ENCODE results near the gene CPNE1.

The CPNE1 gene

DNA sequence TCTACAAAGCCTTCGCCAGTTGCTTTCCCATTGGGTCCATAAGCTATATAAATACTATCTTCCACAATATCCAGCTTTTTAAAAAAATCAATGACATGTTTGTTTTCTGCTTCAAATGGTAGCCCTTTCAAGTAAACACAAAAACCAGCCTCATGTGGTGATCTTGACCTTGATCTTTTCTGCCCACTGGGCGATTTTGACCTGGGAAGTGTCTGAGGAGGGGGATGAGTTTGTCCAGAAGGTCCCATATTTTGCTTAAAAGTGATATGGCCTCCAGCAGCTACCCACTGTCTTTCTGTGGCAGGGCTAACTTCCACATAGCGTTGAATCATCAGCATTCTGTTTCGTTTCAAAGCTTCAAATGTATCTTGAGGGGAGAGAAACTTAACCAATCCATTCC, 10.8 kb downstream of the CPNE1 start:
- DNase-seq (ENCODE audit: low spot score) = no peak

DNA sequence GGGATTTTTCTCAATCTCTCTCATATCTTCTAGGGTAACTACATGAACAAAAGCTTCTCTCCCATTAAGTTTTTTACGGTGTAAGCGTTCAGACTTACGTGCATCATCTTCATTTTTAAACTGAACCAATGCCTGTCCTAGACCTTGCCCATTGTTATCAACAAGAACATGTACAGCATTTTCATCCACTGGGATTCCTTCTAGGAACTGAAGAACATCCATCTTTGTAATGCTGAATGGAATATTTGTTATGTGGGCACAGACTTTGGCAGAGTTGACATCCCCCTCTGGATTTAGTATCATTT, 11.3 kb downstream of the CPNE1 start:
- DNase-seq (ENCODE audit: low spot score) = no peak

DNA sequence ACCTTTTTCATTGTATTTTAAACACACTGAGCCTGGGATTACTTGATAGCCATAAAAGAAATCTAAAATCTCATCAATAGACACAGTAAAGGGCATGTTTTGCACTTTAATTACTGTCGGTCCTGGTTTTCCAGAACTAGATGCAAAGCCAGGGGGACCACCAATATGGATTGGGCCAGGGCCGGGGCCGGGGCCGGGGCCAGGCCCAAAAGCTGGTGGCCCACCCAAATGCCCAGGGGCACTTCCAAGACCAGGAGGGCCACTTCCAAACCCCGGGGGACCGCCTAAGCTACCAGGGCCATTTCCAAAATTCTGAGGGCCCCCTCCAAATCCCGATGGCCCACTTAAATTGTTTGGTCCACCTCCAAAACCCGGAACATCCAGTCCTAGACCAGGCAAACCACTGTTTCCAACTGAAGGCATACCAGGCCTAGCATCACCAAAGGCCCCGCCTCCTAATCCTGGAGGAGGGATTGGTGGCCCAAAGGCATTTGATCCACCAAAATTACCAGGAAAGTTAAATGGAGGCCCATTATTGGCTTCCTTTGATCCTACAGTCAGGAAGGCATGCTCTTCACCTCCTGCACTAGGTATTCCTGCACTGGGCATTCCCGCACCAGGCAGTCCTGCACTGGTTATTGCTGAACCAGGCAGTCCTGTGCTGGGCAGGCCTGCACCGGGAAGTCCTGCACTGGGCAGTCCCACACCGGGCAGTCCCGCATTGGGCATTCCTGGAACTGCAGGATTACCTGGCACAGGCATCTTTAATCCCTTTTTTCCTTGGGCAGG, 11.9 kb downstream of the CPNE1 start:
- no peak for DNase-seq (ENCODE audit: low spot score)

DNA sequence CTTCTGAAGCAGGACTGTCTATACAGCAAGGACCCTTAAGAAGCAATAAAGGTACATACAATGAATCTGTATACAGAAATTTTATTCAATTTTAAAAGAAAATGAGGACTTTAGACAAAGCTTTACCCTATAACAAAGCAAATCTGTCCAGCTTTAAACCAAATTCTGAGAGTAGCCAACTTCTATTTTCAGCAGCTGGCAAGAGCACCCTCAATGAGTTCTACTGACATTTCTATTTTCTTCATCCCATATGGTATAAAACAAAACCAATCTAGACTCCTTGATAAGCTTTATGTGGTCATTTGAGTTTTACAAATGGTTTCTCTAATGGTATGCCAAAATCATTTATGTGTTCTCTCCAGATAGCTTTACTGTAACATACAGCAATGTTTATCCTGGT, 12.7 kb downstream of the CPNE1 start:
- DNase-seq (ENCODE audit: low spot score) = no peak

DNA sequence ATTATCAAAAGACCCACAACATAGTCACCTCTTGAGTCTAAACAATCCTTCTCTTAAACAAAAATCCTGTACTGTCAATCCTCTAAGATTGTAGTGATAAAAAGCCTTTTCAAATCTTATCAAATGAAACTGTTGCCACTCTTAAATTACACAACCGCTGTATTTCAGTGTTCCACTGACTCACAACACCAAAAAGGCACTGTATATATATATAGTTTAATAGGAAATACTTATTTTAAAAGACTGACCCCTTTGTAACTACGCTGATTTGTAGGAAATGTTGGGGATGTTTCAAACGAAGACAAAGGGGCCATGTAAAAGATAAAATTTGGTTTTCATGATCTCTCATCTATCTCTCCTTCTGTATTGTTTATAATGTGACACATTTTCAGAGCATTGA, 14.1 kb downstream of the CPNE1 start:
- no peak for DNase-seq (ENCODE audit: low spot score)

DNA sequence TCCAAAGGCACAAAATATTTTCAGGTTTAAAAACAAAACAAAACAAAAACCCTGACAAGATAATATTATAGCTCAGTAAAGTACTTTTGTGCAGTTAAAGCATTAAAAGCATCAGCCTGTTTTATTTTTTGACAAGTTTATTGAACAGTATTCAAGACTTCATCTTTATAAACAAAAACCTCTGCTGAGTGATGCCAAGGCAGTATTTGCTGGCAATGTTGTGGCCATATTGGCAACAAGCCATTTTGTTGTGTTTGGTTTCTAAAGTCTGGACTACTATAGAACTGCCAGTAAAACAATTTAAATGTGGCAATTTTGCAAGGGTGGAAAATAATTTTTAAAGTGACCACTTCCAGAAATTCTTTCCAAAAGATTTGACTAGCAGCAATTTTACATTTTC, 15.9 kb downstream of the CPNE1 start:
- DNase-seq (ENCODE audit: low spot score) = no peak

DNA sequence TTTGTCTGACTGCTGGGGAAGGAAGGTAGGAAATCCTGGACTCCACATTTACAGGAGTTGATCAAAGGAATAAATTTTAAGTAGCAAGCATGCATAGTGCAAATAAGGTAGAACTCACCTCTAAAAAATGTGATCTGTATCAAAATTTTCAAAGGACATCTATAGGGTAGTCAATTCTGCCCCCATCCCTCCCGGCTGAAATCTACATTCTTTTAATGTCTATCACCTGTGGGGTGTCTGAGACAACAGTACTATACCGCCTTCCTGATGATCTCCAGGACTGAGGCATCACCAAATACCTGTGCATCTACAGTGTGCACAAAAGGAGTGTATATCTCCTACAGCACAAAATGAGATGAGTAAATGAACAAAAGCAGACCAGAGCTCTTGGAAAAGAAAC, 19.9 kb downstream of the CPNE1 start:
- DNase-seq (ENCODE audit: low spot score) = no peak

DNA sequence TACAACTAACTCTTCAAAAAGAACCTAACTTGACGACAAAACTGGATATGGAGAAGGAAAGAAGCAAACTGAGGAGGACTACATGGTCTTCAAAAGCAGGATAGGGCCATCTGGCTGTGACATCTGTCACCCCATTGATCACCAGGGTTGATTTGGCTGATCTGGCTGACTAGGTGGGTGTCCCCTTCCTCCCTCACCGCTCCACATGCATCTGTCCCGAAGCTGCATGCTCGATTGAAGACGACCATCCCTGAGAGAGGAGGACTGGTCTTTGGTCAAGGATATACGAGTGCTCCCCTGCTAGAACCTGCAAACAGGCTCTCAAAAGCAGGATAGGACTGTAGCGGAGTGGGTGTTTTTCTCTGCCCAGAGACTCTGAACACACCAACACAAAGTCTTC, 21.7 kb downstream of the CPNE1 start:
- no peak for DNase-seq (ENCODE audit: low spot score)

DNA sequence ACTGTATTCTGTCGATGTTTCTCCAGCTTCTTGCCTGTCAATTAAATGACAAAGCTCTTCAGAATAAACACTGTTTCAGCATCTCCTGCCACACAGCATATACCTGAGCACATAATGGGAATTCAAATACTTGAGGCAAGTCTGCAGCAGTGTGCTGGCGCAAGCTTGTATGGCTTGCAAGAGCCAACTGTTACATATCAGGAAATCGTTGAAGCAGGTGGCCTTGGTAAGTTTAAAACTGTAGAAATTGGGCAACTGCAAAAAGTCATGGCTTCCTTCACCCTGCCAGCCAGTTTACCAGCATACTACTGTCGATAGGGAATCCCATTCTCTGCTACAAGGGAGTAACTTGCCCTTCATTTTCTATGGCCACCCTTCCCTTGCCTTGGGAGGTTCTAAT, 23.0 kb downstream of the CPNE1 start:
- no peak for DNase-seq (ENCODE audit: low spot score)

DNA sequence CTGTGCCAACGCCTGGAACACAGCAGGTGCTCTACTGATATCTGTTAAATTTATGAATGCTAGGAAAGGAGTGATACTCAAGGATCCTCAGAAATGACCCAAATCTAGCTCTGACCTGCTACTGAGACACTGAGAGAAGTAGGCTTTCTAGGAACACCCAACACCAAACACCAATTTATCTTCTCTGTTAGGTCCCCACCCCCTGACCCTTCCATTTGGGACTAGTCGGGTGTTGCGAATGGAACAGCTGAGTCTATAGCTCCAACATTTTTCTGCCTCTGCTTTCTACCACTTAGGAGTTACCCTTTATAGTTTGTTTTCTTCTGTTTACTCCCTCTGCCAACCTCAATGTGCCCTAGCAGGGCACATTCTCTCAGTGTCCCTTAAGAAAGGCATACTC, 24.0 kb downstream of the CPNE1 start:
- no peak for DNase-seq (ENCODE audit: low spot score)

DNA sequence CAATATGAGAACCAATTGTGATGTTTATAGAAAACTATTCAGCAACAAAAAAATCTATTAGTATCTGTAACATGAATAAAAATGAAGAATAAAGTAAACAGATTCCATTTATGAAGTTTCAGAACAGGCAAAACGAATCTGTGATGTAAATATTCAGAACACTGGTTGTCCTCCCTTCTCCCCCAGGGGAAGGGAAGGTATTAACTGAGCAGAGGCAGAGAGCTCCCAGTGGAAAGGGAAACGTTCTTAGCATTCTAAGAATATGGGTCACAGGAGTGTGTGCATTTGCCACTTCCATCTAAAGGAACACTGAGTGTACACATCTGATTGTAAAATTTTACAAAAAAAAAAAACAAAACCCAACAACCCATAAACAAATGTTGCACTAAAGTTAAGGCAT, 25.9 kb downstream of the CPNE1 start:
- no peak for DNase-seq (ENCODE audit: low spot score)

DNA sequence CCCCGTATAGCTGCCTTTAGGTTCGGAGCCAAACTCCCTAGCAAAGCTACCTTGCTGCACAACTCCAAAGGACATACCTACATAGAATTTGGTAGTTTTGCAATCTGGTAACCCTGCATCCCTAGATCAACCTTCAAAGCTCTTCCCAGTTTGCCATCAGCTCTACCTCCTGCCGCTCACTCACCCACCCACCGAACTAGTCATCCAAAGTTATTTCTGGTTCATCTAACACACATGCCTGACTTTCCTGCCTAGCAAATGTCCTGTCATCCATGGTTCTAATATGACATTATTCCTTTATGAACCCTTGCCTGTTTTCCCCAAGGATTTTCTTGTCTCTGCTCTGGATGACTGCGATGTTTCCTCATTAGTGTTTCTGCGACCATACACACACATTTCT, 27.4 kb downstream of the CPNE1 start:
- DNase-seq (ENCODE audit: low spot score) = no peak

DNA sequence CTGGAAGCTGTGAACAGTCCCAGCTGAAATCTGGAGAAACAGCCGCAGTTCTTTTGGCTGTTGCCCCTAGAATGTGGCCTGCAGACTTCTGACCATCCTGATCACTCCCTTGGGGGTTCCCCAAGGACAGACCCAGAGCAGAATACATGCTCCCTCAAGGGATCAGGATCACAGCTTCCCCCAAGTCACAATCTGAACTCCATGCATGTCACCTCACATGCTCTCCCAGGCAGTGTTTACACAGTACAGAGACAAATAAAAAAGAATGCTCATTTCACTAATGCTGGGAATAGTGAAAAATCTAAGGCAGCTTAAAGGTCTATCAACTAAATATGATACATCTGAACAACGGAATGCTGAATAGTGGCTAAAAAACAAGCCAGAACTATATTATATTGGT, 28.6 kb downstream of the CPNE1 start:
- DNase-seq (ENCODE audit: low spot score) = no peak

DNA sequence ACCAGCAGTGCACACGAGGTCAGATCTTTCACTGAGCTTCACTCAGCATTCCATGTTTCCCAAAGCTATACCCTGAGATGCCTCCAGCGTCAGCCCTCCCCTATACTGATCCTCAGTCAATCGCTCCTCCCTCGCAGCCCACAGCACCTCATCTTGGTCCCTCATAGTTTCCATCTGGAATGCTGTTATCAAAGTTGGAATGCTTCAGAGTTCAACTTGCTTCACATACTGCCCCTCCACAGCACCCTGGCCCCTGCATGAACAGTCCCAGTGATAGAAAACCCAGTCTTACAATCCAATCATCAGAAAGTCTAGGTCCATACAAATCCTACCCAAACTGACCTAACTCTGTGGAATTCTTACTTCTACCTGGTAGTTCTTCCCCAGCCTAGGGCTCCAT, 29.0 kb downstream of the CPNE1 start:
- DNase-seq (ENCODE audit: low spot score) = no peak

DNA sequence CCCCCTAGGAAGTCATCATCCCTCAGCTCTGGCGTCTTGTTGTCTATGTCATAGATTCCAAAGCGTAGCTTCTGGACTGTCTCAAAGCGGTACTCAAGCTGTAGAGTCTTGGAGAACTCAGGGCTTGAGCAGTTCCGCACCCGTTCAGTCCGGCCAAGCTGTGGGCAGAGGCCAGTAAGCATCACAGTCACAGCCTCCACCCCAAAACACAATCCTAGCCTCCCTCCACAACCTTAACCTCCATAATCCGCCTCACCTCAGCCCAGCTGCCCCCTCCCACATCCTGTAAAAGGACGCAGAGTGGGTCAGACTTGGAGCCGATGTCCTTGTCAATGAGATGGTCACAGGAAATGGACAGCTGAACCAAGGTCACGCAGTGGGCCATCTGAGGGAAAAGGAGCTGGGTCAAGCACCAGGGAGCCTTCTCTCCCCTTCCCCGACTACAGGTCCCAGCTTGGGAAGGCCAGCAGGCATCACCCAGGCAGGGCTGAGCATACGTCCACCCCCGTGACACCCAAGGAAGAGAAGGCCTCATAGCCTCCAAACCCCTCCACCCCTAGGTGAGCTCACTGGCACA, 32.1 kb downstream of the CPNE1 start:
- DNase-seq (ENCODE audit: low spot score) = no peak

DNA sequence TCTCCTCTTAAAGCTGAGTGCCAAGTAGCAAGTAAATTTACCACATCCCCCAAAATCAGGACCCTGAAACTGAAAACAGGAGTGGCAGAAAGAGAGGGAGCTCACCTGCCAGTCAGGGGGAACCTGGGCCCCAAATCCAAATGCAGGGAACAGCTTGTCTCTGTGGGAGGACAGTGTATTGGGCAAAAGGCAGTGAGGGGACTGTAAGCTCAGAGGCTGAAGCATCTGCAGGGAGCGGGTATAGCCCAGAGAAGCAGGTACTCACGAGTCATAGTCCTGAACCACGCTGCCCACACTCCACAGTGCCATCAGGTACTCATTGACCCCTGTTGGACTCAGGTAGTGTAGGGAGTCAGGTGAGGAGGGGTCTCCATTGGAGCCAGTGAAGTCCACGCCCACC, 34.1 kb downstream of the CPNE1 start:
- no peak for DNase-seq (ENCODE audit: low spot score)

DNA sequence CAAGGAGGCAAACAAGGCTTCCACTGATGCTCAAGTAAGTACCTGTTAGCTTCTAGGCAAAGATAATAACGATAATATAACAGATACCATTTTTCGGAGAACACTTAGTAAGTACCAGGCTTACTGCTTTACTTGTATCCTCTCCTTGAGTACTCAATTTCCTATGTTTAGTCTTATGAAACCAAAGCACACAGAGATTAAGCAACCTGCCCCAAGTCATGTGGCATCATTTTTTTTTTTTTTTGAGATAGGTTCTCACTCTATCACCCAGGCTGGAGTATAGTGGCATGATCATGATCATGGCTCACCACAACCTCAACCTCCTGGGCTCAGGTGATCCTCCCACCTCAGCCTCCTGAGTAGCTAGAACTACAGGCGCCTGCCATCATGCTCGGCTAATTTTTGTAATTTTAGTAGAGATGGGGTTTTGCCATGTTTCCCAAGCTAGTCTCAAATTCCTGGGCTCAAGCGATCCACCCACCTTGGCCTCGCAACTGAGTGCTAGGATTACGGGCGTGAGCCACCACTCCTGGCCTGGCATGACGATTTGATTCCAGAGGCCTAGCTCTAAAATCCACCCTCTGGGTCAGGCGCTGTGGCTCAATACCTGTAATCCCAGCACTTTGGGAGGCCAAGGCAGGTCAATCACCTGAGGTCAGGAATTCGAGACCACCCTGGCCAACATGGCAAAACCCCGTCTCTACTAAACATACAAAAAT, 35.1 kb downstream of the CPNE1 start:
- no peak for DNase-seq (ENCODE audit: low spot score)

DNA sequence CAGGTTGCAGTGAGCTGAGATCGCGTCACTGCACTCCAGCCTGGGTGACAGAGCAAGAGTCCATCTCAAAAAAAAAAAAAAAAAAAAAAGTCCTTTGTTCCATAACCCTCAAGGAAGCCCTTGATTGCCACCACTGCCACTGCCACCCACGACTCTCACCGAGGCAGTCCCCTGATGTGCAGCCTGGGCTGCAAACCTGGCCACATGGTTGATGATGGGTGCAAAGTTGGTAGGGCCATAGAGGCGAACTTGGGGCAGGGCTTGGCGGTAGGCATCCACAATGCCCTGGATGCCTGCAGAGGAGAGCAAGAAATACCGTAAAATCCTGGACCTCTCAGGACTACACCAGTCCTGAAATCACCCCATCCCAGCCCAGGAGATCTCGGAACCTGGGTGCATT, 37.6 kb downstream of the CPNE1 start:
- DNase-seq (ENCODE audit: low spot score) = no peak

DNA sequence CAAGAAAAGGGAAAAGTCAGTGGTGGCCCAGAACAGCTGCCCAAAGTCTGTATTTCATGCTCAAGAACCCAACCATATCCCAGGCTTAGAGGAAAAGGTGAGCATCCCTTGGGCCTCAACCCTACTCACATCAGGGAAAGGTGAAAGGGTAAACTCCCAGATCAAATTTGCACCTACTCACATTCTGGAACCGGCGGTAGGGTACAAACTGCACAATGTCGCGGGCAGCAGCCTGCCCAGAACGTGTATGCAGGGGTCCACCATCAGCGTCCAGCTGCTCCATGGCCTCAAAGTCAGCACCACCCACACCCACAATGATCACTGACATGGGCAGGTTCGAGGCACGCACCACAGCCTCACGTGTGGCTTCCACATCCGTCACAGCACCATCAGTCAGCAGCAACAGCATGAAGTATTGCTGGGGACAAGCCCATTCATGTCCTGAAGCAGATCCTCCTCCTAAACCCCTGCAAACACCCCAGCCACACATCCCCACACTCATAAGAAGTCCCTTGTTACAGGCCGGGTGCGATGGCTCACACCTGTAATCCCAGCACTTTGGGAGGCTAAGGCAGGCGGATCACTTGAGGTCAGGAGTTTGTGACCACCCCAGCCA, 38.2 kb downstream of the CPNE1 start:
- no peak for DNase-seq (ENCODE audit: low spot score)

DNA sequence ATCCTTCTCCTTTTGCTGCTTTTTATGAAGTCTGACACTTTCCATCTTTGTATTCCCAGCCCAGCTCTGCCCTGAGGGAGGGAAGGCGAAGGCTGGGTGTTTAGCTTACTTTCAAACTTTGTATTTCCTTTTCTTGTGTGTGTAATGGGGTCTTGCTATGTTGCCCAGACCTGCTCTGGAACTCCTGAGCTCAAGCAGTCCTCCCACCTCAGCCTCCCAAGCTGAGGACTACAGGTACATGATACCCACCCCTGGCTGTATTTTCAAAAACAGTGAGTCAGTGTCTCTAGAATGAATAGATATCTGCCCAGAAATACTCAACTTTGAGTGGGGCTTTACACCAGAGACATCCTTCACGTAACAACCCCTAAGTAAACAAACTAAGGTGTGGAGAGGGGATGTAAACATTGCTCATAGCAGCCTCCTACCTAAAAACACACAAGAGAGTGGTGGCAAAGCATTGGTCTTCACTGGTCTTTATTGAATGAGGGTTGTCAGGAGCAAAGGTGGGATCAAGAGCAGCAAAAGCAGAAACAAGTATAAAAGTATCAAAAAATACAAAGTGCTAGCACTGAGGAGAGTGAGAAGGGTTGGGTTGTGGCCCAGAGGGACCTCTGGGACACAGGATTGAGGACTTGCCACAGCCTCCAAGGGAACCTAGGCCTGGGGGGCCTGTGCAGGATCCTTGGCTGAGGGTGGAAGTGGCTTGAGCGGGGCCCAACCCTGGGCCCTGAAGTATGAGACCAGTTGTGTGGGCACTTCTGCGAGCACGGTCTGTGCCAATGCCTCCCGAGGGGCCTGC, 38.9 kb downstream of the CPNE1 start:
- DNase-seq (ENCODE audit: low spot score) = no peak

DNA sequence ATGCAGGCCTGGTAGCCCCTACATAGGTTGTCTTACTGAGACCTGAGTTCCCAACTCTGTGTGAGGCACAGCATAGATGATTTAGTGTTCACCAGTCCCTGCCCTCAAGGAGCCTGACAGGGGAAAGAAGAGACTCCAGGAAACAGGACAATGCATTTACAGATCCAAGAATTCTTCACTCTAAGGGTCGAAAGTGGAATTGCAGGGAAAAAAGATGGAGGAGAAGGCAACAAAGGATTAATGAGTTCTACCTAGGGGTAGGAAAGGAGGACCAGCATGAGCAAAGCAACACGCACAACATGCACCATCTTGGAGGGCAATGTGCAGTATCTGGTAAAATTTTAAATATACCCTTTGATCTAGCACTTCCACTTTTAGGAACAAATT, 43.1 kb downstream of the CPNE1 start:
- no peak for DNase-seq (ENCODE audit: low spot score)

DNA sequence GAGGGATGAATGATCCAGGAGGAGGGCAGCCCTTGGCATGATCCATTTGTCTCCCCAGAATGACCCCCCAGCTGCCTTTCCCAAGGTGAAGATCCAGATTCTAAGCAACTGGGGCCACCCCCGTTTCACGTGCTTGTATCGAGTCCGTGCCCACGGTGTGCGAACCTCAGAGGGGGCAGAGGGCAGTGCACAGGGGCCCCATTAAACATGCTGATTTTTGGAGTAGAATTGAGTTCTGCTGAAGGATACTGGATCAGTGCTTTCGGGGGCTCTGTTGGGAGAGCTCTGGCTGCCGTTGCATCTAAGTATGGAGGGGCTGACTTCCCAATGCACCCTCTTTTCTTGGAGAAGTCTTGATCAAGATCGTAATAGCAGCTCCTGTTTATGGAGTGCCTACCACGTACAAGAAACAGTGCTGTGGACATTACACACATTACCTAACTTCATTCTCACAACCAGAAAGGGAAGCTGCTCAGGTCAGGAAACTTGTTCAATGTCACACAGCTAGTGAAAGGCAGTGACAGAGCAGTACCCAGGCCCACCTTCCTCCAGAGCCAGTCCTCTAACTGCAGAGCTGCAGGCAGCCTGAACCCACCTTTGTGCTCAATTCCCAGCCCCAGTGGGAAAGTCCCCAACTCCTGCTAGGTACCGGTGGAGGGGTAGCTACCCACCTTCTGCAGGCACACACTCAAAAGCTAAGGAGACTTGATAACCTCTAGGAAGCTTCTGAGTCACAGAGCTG, 43.7 kb downstream of the CPNE1 start:
- no peak for DNase-seq (ENCODE audit: low spot score)
